ENCODE measurements around the gene PLEKHA7.

GRCh38 chr11:16862726-16863125 lies 151.5 kb downstream of the PLEKHA7 start:
- TF ChIP-seq CTCF (conservative IDR thresholded peaks at IDR 0.05; ENCODE audit: low read depth, low read length) (no peak), MAFK (IDR thresholded peaks at IDR 0.05; ENCODE audit: low read depth, low read length) (no peak), POLR2A (IDR thresholded peaks at IDR 0.05; ENCODE audit: low read depth, low read length) (no peak), RCOR1 (IDR thresholded peaks at IDR 0.05; ENCODE audit: insufficient replicate concordance, low read length) (no peak), FOS (IDR thresholded peaks at IDR 0.05; ENCODE audit: low read depth, low read length) (no peak), BHLHE40 (IDR thresholded peaks at IDR 0.05; ENCODE audit: low read depth, low read length) (no peak), CHD1 (IDR thresholded peaks at IDR 0.05; ENCODE audit: low read depth, low read length) (no peak), CEBPB (IDR thresholded peaks at IDR 0.05; ENCODE audit: low read depth, low read length) (no peak), MXI1 (IDR thresholded peaks at IDR 0.05; ENCODE audit: borderline replicate concordance, low read depth, low read length) (no peak), SMC3 (IDR thresholded peaks at IDR 0.05; ENCODE audit: low read depth, low read length) (no peak), RAD21 (IDR thresholded peaks at IDR 0.05; ENCODE audit: low read length) (no peak), USF2 (IDR thresholded peaks at IDR 0.05; ENCODE audit: low read depth, low read length) (no peak)
